Lower leg skin (tissue), 4 donors: ENCODE measurements around the gene LDAH. TPM values are rescaled to one million over a fixed set of nuclear protein-coding genes. Genes with fewer than 3 reads are reported as not detected.
A peak's percentile ranks its signal among the peaks of the same experiment; 100 is the strongest.

Experiments
- DNase-seq, 2 donors: peaks; one replicate each; pipeline ENCODE4 v3.0.0-alpha.2; 2019; ENCODE audit warnings: low spot score in 2 of 2
- H3K4me3 ChIP-seq: fragments of 200-600 bp; sonication (generic); 2 replicates; pipeline ENCODE4 v1.5.1; 2017; ENCODE audit warnings: mild to moderate bottlenecking, low read depth; ENCODE audit not compliant: poor library complexity, severe bottlenecking
- POLR2A ChIP-seq, 2 donors: fragments of 450-650 bp; IDR thresholded peaks; one replicate each; pipeline ENCODE4 v1.6.1; 2016 to 2017; ENCODE audit warnings: antibody characterized with exemption in 2 of 2, mild to moderate bottlenecking in 1 of 2, moderate library complexity in 1 of 2
- WGBS, 2 donors: methylation state at CpG; one replicate each; pipeline ENCODE4 v1.1.5; 2018; 5-methylcytosine and 5-hydroxymethylcytosine counted together
- intact Hi-C: fragments of 100-400 bp; cut with DNase I; formaldehyde crosslinking; loops from one replicate; pipeline ENCODE4 v1.15.0; 2023; ENCODE audit warnings: low total_unique reads
- total RNA-seq, 4 donors: library from RNA; depleted of rRNA; stranded (reverse); fragments of >200 nt; gene quantifications; one replicate each; pipeline ENCODE4 v1.1.0, GENCODE V29; 2016
- TF ChIP-seq, protein P1 (sequence below), 3 donors: fragments of 450-650 bp; IDR thresholded peaks; one replicate each; pipeline ENCODE4 v1.5.1; 2016; ENCODE audit warnings: antibody characterized with exemption in 3 of 3, mild to moderate bottlenecking in 3 of 3, moderate library complexity in 2 of 3

LDAH gene
- total RNA-seq, 4 donors from 2014 or later, result 8.5 to 16.2 (median 11.6) TPM

GRCh38 chr2:20643826-20644225, 179.1 kb downstream of the LDAH start:
- H3K4me3 ChIP-seq, result no peak overlapping the region
- DNase-seq, result no peak
- no peak for TF ChIP-seq POLR2A (IDR thresholded peaks at IDR 0.05)
- TF ChIP-seq, protein P1, sequence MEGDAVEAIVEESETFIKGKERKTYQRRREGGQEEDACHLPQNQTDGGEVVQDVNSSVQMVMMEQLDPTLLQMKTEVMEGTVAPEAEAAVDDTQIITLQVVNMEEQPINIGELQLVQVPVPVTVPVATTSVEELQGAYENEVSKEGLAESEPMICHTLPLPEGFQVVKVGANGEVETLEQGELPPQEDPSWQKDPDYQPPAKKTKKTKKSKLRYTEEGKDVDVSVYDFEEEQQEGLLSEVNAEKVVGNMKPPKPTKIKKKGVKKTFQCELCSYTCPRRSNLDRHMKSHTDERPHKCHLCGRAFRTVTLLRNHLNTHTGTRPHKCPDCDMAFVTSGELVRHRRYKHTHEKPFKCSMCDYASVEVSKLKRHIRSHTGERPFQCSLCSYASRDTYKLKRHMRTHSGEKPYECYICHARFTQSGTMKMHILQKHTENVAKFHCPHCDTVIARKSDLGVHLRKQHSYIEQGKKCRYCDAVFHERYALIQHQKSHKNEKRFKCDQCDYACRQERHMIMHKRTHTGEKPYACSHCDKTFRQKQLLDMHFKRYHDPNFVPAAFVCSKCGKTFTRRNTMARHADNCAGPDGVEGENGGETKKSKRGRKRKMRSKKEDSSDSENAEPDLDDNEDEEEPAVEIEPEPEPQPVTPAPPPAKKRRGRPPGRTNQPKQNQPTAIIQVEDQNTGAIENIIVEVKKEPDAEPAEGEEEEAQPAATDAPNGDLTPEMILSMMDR (IDR thresholded peaks at IDR 0.05), result no peak
- intact Hi-C loops, result loop anchor here (10.0 kb wide), 1 partner anchor 199 kb away; the partner anchor contains the start of gene RHOB
- WGBS, 2 donors, result 65 to 69% methylated on average over 3 of the region's 3 CpGs

DNA sequence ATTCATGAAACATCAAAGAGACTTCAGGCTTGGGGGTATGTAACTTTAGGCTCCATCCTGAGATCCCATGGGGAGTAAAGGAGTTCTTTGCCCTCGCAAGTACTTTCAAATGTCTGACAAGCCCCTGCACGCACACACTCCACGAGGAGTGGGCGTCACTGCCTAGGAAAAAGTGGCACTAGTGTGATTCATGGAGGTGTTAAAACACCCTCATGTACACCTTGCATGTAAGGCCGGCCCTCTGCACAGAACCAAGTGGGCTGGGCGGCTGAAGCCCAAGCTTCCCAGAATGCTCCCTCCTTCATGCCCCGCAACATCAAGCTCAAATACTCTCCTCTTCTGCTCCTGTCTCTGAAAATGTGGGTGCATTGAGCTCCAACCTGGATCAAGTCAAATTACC, 179.8 kb downstream of the LDAH start:
- 81 to 83% methylated on average over 7 of the region's 7 CpGs for WGBS, 2 donors
- intact Hi-C loops, result loop anchor here (10.0 kb wide), 1 partner anchor 198 kb away; the partner anchor contains the start of gene RHOB
- DNase-seq, result no peak
- TF ChIP-seq POLR2A (IDR thresholded peaks at IDR 0.05), result no peak
- TF ChIP-seq, protein P1 (IDR thresholded peaks at IDR 0.05), result no peak
- no peak overlapping the region for H3K4me3 ChIP-seq

DNA sequence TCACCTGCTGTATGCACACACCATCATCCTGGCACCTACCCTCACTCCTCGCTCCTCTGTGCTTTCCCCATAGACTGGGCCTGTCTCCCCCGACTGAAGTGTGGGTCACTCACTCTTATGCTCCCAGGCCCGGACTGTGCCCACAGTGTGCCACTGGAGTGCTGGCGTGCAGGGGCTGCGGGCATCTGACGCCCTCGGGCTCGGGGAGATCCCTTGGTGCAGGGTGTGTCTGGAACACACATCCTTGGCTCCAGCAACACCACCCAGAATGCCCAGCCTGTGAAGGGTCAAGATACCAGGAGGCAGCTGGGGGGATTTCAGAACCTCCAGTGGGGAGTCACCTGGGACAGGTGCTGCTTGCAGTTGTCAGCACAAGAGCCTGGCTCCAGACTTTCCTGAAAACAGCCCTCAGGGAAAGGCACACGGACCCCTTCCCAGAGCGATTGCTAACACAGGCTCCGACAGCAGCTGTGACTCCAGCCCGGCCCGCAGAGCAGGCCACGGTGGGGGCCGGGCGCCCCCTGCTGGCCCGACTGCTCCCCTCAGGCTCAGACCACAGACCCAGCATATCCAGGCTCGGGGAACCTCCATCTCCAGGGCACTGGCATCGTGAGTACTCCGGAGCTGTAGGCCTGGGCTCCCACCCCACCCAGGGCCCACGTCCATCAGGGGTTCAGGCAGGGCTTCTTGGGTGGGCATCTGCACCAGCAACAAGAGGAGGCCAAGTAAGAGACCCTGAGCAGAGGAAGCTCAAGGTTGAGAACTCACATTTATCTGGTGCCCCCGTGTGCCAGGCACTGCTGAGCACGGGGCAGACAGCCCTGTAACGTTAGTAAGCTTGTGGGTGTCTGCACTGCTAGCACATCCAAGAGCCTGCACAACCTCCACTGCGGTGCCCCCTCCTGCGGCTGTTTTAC, 180.6 kb downstream of the LDAH start:
- WGBS, 2 donors, result 29 to 35% methylated on average over 26 of the region's 26 CpGs
- no peak for TF ChIP-seq POLR2A (IDR thresholded peaks at IDR 0.05)
- TF ChIP-seq, protein P1 (IDR thresholded peaks at IDR 0.05), result peak in 1 of 3 donors; percentile 72
- DNase-seq, result peak; percentile 67 to 96
- no peak overlapping the region for H3K4me3 ChIP-seq
- intact Hi-C loops, result loop anchor here (10.0 kb wide), 1 partner anchor 198 kb away; the partner anchor contains the start of gene RHOB

DNA sequence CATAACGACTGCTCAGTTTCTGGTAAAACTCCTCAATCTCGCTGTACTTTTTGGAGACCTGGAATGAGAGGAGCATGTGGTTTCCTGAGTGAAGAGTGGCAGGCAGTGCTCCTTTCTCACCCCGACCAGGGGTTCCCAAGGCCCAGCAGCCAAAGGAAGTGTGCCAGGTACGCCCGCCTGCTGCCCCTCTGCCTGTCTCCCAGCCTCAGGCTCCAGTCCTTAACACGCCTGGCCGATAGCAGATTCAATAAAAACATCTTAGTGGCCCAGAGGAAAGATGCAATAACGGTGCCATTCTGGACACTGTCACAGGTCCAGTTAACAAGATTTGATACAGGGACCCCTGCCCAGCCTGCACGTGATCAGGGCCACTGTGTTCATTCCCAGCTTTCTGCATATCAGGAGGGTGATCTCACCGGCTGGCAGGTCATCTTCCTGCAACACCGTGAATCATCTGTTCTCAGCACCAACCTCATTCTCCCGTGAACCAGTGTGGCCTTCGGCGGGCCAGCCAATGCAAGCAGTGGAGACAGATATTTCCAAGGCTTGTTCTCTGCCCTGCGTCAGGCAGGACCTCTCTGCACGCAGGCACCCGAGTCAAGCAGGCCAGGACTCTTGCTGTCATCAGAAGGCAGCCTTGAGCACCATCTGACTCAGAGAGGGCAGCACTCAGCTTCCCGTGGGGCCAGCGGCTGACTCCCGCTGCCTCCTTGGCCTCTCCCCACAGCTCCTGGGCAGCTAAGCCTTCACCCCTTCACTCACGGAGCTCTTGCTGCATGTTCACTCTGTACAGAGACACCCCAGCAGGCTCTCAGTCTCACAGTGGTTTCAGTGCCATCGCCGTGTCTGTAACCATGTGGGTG, 181.5 kb downstream of the LDAH start:
- WGBS, 2 donors, result 83 to 84% methylated on average over 23 of the region's 23 CpGs
- no peak for DNase-seq
- intact Hi-C loops, result loop anchor here (10.0 kb wide), 1 partner anchor 197 kb away; the partner anchor contains the start of gene RHOB
- no peak overlapping the region for H3K4me3 ChIP-seq
- no peak for TF ChIP-seq POLR2A (IDR thresholded peaks at IDR 0.05)
- TF ChIP-seq, protein P1 (IDR thresholded peaks at IDR 0.05), result no peak

GRCh38 chr2:20640411-20641122, 182.3 kb downstream of the LDAH start:
- peak in 1 of 2 donors; percentile 88 for DNase-seq
- TF ChIP-seq, protein P1 (IDR thresholded peaks at IDR 0.05), result no peak
- TF ChIP-seq POLR2A (IDR thresholded peaks at IDR 0.05), result no peak
- intact Hi-C loops, result loop anchor here (10.0 kb wide), 1 partner anchor 196 kb away; the partner anchor contains the start of gene RHOB
- H3K4me3 ChIP-seq, result no peak overlapping the region
- WGBS, 2 donors, result 85 to 90% methylated on average over 11 to 12 of the region's 14 CpGs
